GM19452 (cell line): ENCODE measurements around the gene AGAP3.
"Not testable (repeated sequence)": the region's sequence is repeated elsewhere in the genome, so short reads cannot be mapped to it uniquely, and the experiment has no call there.

ENCODE experiments used
- ATAC-seq: cut with Tn5 transposase; IDR thresholded peaks from one replicate; pipeline ENCODE4 v1.9.1; 2021; ENCODE audit not compliant: unreplicated experiment

Gene AGAP3

DNA sequence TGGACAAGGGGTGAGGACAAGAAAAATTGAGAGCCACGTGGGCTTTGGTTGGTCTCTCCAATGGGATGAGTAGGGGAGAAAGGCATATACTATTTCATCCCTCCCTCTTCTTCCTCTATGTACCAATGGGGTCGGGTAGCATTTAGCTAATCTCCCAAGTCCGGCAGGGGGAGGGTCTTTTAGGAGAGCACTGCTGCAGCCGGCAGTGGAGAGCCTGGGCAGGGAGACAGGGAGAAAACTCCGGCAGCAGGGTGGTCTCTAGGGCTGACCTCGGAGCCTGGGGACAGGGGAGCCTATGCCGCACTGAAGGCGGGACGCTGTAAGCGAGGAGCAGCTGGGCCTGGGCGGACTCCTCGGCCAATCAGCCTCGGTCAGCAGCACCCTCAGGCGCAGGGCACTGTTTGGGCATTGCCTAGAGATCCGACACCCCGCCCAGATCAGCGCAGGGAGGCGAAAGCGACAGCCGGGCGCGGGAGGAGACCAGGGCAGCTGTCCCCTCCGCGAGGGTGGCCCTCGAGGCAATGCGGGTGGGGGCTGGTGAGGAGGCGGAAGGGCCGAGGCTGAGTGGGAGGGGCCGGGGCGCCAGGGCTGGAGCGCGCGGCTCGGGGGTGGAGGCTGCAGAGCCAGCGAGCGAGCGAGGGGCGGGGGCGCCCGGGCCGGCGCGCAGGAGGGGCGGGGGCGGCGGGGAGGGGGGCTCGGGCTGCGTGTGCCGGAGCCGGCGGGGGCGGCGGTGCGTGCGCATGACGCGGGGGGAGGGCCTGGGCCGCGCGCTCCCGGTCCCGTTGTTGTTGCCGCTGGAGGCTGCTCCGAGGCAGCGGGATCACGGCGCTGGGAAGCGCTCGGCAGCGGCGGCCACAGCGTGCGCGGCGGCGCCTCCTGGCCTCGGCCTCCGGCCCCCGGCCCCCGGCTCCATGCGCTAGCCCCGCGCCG is at the start of gene AGAP3:
Gene AGAP3 (plus strand): TSS at position 785 of the 930 bp plus-strand sequence. CDS start 267 bp downstream, outside the sequence.
- peak; percentile 40 for ATAC-seq

DNA sequence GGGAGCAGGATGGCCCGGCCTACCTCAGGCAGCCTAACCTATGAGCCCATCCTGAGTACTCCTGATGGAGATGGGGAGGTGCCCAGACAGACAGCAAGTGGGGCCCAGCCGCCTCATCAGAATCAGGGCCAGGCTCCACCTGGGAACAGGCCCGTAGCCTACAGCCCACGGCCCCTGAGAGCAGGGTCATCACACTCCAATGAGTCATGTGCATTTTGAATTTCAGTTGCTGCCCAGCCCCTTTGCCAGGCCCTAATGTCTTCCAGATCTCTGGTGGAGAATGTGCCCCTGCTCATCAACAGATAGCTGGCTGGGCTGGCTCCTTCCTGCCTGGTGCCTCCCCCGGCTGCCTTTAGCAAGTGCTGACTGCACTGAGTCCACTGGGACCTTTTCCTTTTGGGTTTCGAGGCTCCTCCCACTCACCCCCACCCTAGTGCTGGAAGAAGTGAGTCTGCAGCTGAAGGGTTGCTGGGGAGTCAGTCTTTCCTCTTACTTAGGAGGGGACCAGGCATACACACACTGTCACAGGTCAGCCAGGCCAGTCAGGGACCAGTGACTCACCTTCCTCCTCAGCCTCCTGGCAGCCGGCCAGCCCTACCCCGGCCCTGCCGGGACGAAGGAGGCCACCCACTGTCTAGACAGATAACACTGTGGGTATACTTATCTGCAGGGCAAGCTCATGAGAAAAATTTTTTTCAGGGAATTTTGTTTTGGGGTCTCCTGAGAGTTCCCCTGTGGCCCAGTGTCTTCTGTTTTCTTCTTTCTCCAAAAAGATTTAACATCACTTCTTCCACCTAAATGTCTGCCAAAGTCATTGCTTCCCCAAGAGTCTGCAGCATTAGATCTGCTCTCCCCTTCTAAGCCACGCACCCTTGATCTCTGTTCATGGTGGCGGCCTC is 47.1 kb upstream of the AGAP3 start:
- no peak for ATAC-seq

DNA sequence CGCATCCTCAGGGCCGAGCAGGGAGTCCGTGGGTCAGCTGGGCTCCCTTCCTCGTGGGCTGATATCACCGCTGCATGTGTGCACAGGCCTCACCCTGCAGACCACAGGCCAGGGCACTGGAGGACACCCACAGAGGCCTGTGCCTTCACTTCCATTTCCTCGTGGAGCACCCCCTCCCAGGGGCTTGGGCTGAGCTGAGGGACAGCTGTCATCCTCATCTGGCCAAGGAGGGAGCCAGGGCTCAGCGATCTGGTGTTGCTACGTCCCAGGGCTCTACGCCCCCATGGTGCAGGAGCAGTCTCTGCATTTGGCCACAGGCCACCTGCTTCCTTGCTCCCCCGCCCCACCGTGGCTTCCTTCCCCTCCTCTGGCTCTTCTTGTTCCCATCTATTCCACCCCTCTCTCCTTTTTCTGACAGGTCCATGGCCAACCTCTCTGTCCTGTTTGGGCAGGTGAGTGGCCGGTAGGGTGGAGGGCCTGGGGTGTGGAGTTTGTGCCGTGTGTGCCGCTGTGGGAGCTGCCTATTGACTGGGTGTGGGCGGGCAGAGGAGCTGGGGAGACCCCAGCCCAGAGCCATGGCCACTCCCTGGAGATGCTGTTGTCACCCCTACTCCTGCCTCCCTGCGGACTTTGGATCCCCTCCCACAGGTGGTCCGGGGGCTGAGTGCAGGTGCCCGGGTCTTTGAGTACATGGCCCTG is 46.3 kb upstream of the AGAP3 start:
- ATAC-seq: no peak

GRCh38 chr7:151040616-151041375 is 45.5 kb upstream of the AGAP3 start:
- no peak for ATAC-seq

DNA sequence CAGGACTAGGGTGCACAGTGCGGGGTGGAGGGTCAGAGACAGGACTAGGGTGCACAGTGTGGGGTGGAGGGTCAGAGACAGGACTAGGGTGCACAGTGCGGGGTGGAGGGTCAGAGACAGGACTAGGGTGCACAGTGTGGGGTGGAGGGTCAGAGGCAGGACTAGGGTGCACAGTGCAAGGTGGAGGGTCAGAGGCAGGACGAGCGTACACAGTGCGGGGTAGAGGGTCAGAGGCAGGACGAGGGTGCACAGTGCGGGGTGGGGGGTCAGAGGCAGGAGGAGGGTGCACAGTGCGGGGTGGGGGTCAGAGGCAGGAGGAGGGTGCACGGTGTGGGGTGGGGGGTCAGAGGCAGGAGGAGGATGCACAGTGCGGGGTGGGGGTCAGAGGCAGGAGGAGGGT is 42.8 kb upstream of the AGAP3 start:
- ATAC-seq: not testable (repeated sequence)

- ATAC-seq: no peak
Observed at GRCh38 chr7:151043959-151044358, 42.3 kb upstream of the AGAP3 start.

- no peak for ATAC-seq
Observed at GRCh38 chr7:151045262-151045661, 41.0 kb upstream of the AGAP3 start.

GRCh38 chr7:151045967-151046366 is 40.3 kb upstream of the AGAP3 start:
- ATAC-seq: no peak

- no peak for ATAC-seq
Observed at GRCh38 chr7:151046603-151047573, 39.4 kb upstream of the AGAP3 start.

DNA sequence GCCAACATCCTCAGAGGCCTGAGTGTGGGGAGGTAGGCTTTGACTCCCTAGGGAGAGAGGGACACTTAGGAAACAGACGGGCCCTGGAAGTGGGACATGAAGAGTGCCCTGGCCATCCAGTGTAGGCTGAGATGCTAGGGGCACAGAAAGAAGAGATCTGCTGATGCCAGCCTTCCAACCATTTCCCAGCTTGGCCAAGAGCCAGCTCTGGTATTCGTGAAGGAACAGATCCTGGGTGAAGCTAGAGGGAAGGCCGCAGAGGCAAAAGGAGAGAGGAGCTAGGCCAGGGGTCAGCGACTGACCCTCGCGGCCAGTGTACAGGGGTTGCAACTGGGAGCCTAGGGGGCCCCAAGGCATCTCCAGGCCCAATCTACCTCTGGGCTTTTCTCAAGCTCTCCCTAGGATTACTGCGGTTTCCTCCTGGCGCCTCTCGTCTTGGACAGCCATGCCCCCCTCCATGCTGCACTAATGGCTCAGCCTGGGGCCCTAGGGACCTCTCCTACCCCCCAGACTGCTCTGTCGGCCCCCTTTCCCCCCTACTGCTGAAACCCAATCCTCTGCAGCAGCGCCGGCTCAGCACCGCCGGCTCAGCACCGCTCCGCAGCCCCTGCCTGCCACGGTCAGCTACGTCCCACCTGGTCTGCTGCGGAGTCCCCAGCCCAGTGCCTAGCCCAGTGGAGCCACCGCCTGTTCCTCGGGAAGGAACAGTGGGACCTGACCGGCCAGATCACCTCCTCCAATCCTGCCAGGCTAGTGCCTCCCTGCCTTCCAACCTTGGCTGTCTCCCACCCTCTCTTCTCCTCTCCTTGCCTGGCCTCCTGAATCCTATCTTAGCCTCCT is 38.1 kb upstream of the AGAP3 start, which contains the start of gene ASIC3:
Gene ASIC3 (plus strand): TSS at position 556 of the 840 bp plus-strand sequence. CDS start 355 bp downstream, outside the sequence.
- no peak for ATAC-seq

GRCh38 chr7:151048911-151049463 is 37.3 kb upstream of the AGAP3 start:
- no peak for ATAC-seq

GRCh38 chr7:151051108-151051507 is 35.2 kb upstream of the AGAP3 start:
- ATAC-seq: no peak

DNA sequence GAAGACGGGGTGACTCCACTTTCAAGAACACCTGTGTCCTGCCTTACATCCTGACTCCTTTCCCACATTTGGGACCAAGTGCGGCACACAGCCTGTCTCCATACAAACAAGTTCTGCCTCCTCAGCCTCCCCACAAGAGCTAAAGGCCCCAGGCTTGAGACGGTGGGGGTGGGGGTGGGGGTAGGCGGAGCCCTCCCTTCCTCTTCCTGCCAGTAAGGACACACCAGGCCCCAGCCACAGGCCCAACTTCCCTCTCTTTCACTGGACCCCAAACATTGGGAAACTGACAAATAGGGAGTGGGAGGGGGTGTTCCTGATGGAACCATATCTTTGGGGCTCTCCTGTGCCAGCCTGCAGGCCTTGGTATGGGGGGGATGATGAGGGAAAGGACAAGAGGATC is 33.2 kb upstream of the AGAP3 start:
- no peak for ATAC-seq

DNA sequence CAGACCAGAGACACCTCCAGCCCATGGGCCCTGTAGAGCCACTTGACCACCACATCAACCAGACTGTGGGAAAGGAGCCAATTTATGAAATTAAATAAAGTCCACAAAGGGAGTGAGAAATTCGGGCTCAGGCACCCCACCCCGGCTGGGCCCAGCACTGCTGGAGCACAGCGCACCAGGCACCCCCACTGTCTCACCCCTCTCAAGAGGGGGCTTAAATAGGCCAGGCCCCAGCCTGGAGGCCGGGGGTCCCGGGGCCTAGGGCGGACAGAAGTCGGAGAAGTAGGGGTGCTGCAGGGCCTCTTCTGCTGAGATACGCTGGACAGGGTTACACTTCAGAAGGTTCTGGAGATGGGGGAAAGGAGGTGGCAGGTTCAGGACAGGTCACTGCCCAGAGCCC is 32.5 kb upstream of the AGAP3 start:
- ATAC-seq: no peak

- no peak for ATAC-seq
Observed at GRCh38 chr7:151056283-151056665, 30.0 kb upstream of the AGAP3 start.

GRCh38 chr7:151056666-151057505 is 29.4 kb upstream of the AGAP3 start:
- ATAC-seq: no peak

DNA sequence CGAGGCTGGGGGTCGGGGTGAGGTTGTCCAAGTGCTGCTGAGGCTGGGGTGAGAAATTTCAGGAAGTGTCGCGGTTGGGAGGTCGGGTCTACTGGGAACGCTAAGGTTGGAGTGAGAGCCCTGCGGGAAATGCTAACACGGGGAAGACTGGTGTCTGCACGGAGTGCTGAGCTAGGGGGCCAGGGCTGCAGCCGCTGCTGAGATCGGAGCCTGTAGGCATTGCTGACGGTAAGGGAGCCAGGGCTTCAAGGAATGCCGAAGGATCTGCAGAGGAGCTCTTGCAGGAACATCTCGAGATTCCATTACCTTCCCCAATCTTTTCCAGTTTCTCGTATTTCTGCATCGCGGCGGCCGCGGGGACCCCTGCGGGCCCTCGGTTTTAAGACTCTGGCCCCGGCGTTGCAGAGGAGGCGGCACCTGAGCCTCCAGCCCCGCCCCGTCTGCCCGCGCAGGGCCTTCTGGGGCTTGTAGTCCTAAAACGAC is 28.7 kb upstream of the AGAP3 start, which contains the start of gene CDK5:
Gene CDK5 (minus strand): TSS at position 392 of the 483 bp plus-strand sequence. CDS start 49 bp downstream, at position 343.
- ATAC-seq: peak; percentile 8
